ENCODE measurements around the gene TGM5. TPM values are rescaled to one million over a fixed set of nuclear protein-coding genes. Genes with fewer than 3 reads are reported as not detected.

TGM5 gene
- total RNA-seq, 1 donor from 2014 or later = 0.32 TPM

DNA sequence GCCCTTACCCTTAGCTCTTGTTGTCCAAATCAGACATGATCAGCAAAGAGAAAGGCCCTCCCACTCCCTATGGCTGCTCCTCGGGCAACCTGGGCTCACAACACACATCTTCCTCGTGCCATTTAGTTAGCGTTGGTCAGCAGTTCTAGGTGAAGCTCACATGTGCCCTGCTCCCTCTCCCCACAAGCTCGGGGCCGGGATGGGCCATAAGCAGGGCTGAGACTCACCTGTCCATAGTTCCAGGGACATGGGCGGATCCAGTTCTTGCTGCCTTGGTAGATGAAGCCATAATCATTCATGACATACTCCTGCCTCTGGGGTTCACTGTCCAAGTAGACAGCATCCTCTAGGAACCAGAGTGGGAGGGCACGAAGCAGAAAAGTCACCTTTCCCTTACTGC lies 10.4 kb downstream of the TGM5 start:
- DNase-seq (no peak), ATAC-seq (no peak)
- no peak for TF ChIP-seq CTCF (IDR thresholded peaks at IDR 0.05)
- H3K36me3 ChIP-seq = no peaks in the 10 kb centered on the region
- no peaks in the 10 kb centered on the region for H3K27me3 ChIP-seq (ENCODE audit: low read depth)
- intact Hi-C loops (cut with DNase I) = no loop called here
- no peaks in the 10 kb centered on the region for H3K9me3 ChIP-seq
- H3K4me3 ChIP-seq = no peak overlapping the region
- no peaks in the 10 kb centered on the region for H3K4me1 ChIP-seq
- H3K27ac ChIP-seq = no peak overlapping the region

DNA sequence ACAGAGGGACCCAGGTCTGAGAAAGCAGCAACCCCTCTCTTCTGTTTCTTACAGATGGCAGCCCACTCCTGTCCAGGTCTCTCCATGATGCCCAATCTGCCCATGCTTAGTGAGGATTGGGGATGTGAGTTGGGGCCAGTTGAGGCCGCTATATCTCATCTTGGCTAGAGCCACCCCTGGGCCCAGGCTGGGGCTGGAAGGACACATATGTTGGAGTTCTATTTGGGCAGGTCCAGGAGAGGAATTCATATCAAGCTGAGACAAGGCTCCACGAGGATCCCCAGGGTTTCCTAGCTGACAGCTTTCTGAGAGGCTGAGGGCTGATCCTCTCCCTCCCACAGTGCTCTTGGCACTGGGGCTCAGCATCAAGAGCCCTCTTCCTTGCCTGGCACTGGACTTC lies 11.4 kb downstream of the TGM5 start:
- intact Hi-C loops (cut with DNase I) = no loop called here
- H3K4me3 ChIP-seq = no peak overlapping the region
- H3K27ac ChIP-seq = no peak overlapping the region
- ATAC-seq = no peak
- H3K9me3 ChIP-seq = no peaks in the 10 kb centered on the region
- DNase-seq = no peak
- no peaks in the 10 kb centered on the region for H3K27me3 ChIP-seq (ENCODE audit: low read depth)
- TF ChIP-seq CTCF (IDR thresholded peaks at IDR 0.05) = no peak
- H3K36me3 ChIP-seq = no peaks in the 10 kb centered on the region
- H3K4me1 ChIP-seq = no peaks in the 10 kb centered on the region

DNA sequence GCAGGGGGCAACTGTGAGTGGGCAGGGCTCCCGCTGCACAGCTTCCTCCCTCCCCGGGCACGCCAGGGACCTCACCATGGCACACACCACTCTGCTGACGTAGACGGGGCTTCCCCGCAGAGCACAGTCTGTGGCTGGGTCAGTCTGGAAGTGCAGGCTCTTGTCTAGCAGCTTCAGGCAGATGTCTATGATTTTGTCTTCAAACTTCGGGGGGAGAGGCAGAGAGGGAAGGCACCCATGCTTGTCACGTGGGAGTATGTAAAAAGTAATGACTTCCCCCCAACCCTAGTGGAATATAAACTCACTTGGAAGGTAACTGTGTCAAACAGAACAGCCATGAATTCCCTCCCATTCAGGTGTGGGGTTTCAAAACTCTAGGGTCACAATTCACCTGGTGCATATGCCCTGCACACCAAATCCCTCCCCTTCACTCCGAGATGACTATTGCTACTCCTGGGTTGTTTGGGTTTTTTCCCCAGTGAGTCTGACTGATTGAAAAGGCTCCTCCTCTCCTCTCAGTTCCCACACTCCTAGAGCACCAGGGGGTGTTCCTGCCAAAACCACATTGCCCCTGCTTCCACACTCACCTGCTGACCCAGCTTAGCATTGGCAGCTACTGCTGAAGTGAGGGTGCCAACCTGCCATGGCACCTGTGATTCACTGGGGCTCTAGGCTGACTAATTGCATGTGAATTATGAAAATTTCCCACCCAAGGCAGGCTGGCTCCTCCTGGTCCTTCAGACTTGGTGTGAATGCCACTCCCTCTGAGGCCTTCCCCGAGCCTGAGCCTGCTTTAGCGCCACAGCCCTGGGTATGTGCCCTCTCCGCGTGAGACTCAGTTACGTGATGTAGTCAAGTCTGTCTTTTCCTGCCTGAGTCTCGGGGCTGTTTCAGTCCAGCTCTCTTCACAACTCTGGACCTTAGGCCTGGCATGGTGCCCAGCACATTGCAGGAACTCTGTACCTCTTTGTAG lies 13.0 kb downstream of the TGM5 start:
- DNase-seq (no peak), ATAC-seq (peak; percentile 49 to 58)
- Histone ChIP-seq H3K4me1 (no peaks in the 10 kb centered on the region), H3K27ac (no peak overlapping the region), H3K36me3 (no peaks in the 10 kb centered on the region), H3K4me3 (no peak overlapping the region), H3K27me3 (ENCODE audit: low read depth) (no peaks in the 10 kb centered on the region), H3K9me3 (no peaks in the 10 kb centered on the region)
- TF ChIP-seq CTCF (IDR thresholded peaks at IDR 0.05) = no peak
- intact Hi-C loops (cut with DNase I) = no loop called here

DNA sequence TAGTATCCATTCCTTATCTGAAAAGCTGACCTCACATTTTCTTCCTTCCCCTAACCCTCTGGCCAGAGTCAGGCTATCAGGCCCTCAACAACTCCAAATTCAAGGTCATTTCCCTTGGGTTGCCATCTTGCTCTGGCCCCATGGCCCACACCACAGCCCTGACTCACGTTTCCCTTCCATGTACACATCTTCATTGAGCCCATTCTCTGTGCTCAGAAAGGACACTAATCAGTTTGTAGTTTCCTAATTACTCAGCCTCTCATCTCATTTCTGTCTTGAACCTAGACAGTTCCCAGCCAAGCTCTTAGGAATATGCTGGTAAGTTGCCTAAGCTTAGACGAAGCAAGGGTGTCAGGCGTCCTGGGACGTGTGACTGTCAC lies 14.9 kb downstream of the TGM5 start:
- ATAC-seq (no peak), DNase-seq (no peak)
- Histone ChIP-seq H3K4me1 (no peaks in the 10 kb centered on the region), H3K27ac (no peak overlapping the region), H3K4me3 (no peak overlapping the region), H3K9me3 (no peaks in the 10 kb centered on the region), H3K36me3 (no peaks in the 10 kb centered on the region), H3K27me3 (ENCODE audit: low read depth) (no peaks in the 10 kb centered on the region)
- intact Hi-C loops (cut with DNase I) = no loop called here
- no peak for TF ChIP-seq CTCF (IDR thresholded peaks at IDR 0.05)

- no peak for TF ChIP-seq CTCF (IDR thresholded peaks at IDR 0.05)
- Histone ChIP-seq H3K9me3 (no peaks in the 10 kb centered on the region), H3K4me3 (no peak overlapping the region), H3K27ac (no peak overlapping the region), H3K27me3 (ENCODE audit: low read depth) (no peaks in the 10 kb centered on the region), H3K4me1 (no peaks in the 10 kb centered on the region), H3K36me3 (no peaks in the 10 kb centered on the region)
- DNase-seq (no peak), ATAC-seq (no peak)
- intact Hi-C loops (cut with DNase I) = no loop called here
Observed at GRCh38 chr15:43251185-43251870, 15.4 kb downstream of the TGM5 start.
